ENCODE data around the gene PRXL2C.
"Not testable (repeated sequence)": the region's sequence is repeated elsewhere in the genome, so short reads cannot be mapped to it uniquely, and the experiment has no call there.

DNA sequence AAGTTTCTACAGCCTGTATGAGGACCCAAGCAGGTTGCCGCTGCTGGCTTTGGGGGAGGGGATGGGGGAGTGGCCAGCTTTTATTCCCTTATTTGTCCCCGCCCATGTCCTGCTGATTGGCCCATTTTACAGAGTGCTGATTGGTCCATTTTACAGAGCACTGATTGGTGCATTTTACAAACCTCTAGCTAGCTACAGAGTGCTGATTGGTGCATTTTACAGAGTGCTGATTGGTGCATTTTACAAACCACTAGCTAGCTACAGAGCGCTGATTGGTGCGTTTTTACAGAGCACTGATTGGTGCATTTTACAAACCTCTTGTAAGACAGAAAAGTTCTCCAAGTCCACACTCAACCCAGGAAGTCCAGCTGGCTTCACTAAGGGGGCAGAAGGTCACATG lies 18.7 kb upstream of the PRXL2C start:
- not testable (repeated sequence) for TF ChIP-seq POLR2AphosphoS5 (IDR thresholded peaks at IDR 0.05; ENCODE audit: low read depth)
- TF ChIP-seq, protein P1, sequence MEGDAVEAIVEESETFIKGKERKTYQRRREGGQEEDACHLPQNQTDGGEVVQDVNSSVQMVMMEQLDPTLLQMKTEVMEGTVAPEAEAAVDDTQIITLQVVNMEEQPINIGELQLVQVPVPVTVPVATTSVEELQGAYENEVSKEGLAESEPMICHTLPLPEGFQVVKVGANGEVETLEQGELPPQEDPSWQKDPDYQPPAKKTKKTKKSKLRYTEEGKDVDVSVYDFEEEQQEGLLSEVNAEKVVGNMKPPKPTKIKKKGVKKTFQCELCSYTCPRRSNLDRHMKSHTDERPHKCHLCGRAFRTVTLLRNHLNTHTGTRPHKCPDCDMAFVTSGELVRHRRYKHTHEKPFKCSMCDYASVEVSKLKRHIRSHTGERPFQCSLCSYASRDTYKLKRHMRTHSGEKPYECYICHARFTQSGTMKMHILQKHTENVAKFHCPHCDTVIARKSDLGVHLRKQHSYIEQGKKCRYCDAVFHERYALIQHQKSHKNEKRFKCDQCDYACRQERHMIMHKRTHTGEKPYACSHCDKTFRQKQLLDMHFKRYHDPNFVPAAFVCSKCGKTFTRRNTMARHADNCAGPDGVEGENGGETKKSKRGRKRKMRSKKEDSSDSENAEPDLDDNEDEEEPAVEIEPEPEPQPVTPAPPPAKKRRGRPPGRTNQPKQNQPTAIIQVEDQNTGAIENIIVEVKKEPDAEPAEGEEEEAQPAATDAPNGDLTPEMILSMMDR (IDR thresholded peaks at IDR 0.05; ENCODE audit: insufficient read depth, low read length) = not testable (repeated sequence)
- TF ChIP-seq, protein P2, sequence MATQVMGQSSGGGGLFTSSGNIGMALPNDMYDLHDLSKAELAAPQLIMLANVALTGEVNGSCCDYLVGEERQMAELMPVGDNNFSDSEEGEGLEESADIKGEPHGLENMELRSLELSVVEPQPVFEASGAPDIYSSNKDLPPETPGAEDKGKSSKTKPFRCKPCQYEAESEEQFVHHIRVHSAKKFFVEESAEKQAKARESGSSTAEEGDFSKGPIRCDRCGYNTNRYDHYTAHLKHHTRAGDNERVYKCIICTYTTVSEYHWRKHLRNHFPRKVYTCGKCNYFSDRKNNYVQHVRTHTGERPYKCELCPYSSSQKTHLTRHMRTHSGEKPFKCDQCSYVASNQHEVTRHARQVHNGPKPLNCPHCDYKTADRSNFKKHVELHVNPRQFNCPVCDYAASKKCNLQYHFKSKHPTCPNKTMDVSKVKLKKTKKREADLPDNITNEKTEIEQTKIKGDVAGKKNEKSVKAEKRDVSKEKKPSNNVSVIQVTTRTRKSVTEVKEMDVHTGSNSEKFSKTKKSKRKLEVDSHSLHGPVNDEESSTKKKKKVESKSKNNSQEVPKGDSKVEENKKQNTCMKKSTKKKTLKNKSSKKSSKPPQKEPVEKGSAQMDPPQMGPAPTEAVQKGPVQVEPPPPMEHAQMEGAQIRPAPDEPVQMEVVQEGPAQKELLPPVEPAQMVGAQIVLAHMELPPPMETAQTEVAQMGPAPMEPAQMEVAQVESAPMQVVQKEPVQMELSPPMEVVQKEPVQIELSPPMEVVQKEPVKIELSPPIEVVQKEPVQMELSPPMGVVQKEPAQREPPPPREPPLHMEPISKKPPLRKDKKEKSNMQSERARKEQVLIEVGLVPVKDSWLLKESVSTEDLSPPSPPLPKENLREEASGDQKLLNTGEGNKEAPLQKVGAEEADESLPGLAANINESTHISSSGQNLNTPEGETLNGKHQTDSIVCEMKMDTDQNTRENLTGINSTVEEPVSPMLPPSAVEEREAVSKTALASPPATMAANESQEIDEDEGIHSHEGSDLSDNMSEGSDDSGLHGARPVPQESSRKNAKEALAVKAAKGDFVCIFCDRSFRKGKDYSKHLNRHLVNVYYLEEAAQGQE (IDR thresholded peaks at IDR 0.05; ENCODE audit: insufficient replicate concordance, low read depth) = not testable (repeated sequence)

Measured in HL-60 (cell line).